Mammary epithelial cell (primary cell): ENCODE data around the gene VWA5B1.

Source experiments
- EZH2 ChIP-seq: IDR thresholded peaks from 2 replicates; pipeline ENCODE4 v1.6.1; 2012; ENCODE audit warnings: low read length, inconsistent platforms, borderline replicate concordance
- TF ChIP-seq, protein P1 (sequence below), 2 donors: IDR thresholded peaks in 1 of 2; conservative IDR thresholded peaks in 1 of 2; 2 replicates each; pipeline ENCODE4 v1.5.1; 2011 to 2012; ENCODE audit warnings: inconsistent platforms in 2 of 2, low read length in 2 of 2, mild to moderate bottlenecking in 2 of 2, control low read depth in 1 of 2, low read depth in 1 of 2; ENCODE audit not compliant: insufficient read depth in 1 of 2; ENCODE audit errors: extremely low read depth in 1 of 2

DNA sequence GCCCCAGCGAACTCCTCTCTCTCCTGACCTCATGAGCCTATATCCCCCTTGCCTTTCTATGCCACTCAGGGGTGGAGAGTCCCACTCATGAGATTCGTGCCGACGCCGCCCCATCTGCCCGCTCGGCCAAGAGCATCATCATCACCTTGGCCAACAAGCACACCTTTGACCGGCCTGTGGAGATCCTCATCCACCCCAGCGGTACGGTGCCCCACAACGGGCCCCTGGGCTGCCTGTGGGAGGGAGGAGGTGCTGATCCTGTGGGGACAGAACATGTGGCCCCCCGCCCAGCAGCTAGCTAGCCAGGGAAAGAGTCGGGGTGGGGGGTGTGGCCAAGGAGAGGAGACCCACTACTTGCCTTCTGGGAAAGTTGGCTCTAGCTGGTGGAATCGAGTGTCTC is 27.8 kb downstream of the VWA5B1 start:
- TF ChIP-seq, protein P1, sequence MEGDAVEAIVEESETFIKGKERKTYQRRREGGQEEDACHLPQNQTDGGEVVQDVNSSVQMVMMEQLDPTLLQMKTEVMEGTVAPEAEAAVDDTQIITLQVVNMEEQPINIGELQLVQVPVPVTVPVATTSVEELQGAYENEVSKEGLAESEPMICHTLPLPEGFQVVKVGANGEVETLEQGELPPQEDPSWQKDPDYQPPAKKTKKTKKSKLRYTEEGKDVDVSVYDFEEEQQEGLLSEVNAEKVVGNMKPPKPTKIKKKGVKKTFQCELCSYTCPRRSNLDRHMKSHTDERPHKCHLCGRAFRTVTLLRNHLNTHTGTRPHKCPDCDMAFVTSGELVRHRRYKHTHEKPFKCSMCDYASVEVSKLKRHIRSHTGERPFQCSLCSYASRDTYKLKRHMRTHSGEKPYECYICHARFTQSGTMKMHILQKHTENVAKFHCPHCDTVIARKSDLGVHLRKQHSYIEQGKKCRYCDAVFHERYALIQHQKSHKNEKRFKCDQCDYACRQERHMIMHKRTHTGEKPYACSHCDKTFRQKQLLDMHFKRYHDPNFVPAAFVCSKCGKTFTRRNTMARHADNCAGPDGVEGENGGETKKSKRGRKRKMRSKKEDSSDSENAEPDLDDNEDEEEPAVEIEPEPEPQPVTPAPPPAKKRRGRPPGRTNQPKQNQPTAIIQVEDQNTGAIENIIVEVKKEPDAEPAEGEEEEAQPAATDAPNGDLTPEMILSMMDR (conservative IDR thresholded peaks at IDR 0.05 in 1 of 2, IDR thresholded peaks at IDR 0.05 in 1 of 2; ENCODE audit: extremely low read depth in 1 of 2, insufficient read depth in 1 of 2, low read depth in 1 of 2, low read length in 2 of 2), result no peak
- TF ChIP-seq EZH2, result no peak
